Fibroblast of lung (primary cell): Measurements from ENCODE around the gene TUNAR. TPM values are rescaled to one million over a fixed set of nuclear protein-coding genes. Genes with fewer than 3 reads are reported as not detected.

ENCODE experiments used
- DNase-seq, 2 donors: peaks; one replicate each; pipeline versions ENCODE4 v3.0.0 to v3.0.0-alpha.2; 2010; ENCODE audit warnings: low read depth in 2 of 2
- H2AFZ ChIP-seq: 2 replicates; pipeline ENCODE4 v1.5.1; 2012; ENCODE audit warnings: low read length, control low read depth, inconsistent platforms
- H3K27ac ChIP-seq: 2 replicates; pipeline ENCODE4 v1.5.1; 2011; ENCODE audit warnings: low read length, control low read depth; ENCODE audit not compliant: insufficient read depth
- H3K27me3 ChIP-seq: 2 replicates; pipeline ENCODE4 v1.5.1; 2011; ENCODE audit warnings: mild to moderate bottlenecking, low read length; ENCODE audit not compliant: control insufficient read depth, insufficient read depth
- H3K36me3 ChIP-seq: 2 replicates; pipeline ENCODE4 v1.5.1; 2011; ENCODE audit warnings: low read length; ENCODE audit not compliant: control insufficient read depth, insufficient read depth
- H3K4me1 ChIP-seq: 2 replicates; pipeline ENCODE4 v1.5.1; 2011; ENCODE audit warnings: low read length; ENCODE audit not compliant: control insufficient read depth, insufficient read depth; ENCODE audit errors: extremely low read depth
- H3K4me2 ChIP-seq: 2 replicates; pipeline ENCODE4 v1.5.1; 2011; ENCODE audit warnings: low read length, control low read depth; ENCODE audit not compliant: insufficient read depth; ENCODE audit errors: extremely low read depth
- H3K4me3 ChIP-seq, 4 experiments: fragments of 200-600 bp in 1 of 4; sonication (generic) in 1 of 4; replicated peaks in 1 of 4; 2 replicates each; pipeline ENCODE4 v1.5.1; 2011 to 2016; ENCODE audit warnings: low read length in 4 of 4, low read depth in 3 of 4, mild to moderate bottlenecking in 3 of 4, control low read depth in 2 of 4, inconsistent platforms in 1 of 4, mixed read lengths in 1 of 4; ENCODE audit not compliant: insufficient read depth in 1 of 4; ENCODE audit errors: control extremely low read depth in 1 of 4
- H3K79me2 ChIP-seq: 2 replicates; pipeline ENCODE4 v1.5.1; 2012; ENCODE audit warnings: mild to moderate bottlenecking, low read length, inconsistent platforms; ENCODE audit not compliant: control insufficient read depth, insufficient read depth
- H3K9ac ChIP-seq: 2 replicates; pipeline ENCODE4 v1.5.1; 2011; ENCODE audit warnings: mild to moderate bottlenecking, low read length, control low read depth; ENCODE audit not compliant: insufficient read depth
- H3K9me3 ChIP-seq: 2 replicates; pipeline ENCODE4 v1.5.1; 2012; ENCODE audit warnings: low read depth, low read length; ENCODE audit not compliant: control insufficient read depth, insufficient read depth
- H4K20me1 ChIP-seq: 2 replicates; pipeline ENCODE4 v1.5.1; 2011; ENCODE audit warnings: low read length; ENCODE audit not compliant: control insufficient read depth, insufficient read depth; ENCODE audit errors: extremely low read depth
- CTCF ChIP-seq, 2 donors: IDR thresholded peaks in 1 of 2; conservative IDR thresholded peaks in 1 of 2; 1 replicate in 1 of 2; 2 replicates in 1 of 2; pipeline ENCODE4 v1.5.1; 2011 to 2012; ENCODE audit warnings: low read length in 2 of 2, control low read depth in 1 of 2, inconsistent platforms in 1 of 2, low read depth in 1 of 2, mild to moderate bottlenecking in 1 of 2
- EZH2 ChIP-seq: IDR thresholded peaks from 2 replicates; pipeline ENCODE4 v1.5.1; 2012; ENCODE audit warnings: low read length, control low read depth, mild to moderate bottlenecking; ENCODE audit errors: missing control alignments
- polyA plus RNA-seq, 2 donors: library from polyadenylated mRNA; depleted of rRNA in 1 of 2; stranded (reverse) in 1 of 2; unstranded in 1 of 2; fragments of >200 nt; gene quantifications; 2 replicates each; pipeline ENCODE4 v1.2.1, GENCODE V29; 2011 to 2012; ENCODE audit warnings: missing spikeins in 1 of 2
- total RNA-seq: library from RNA; depleted of rRNA; stranded (reverse); fragments of >200 nt; gene quantifications from 2 replicates; pipeline ENCODE4 v1.2.1, GENCODE V29; 2014

TUNAR gene
- total and polyA plus RNA-seq, 2 donors (not counting 1 experiment from before 2014, with no cell fraction given), result not detected

GRCh38 chr14:95892142-95892541 is 15.5 kb downstream of the TUNAR start:
- no peak for DNase-seq
- Histone ChIP-seq H3K36me3 (no peaks in the 10 kb centered on the region), H2AFZ (no peak overlapping the region), H3K27me3 (no peaks in the 10 kb centered on the region), H3K9me3 (no peaks in the 10 kb centered on the region), H4K20me1 (no peaks in the 10 kb centered on the region), H3K4me1 (no peaks in the 10 kb centered on the region), H3K27ac (no peak overlapping the region), H3K4me2 (no peak overlapping the region), H3K4me3 (no peak overlapping the region), H3K79me2 (no peaks in the 10 kb centered on the region), H3K9ac (no peak overlapping the region)
- no peak for TF ChIP-seq EZH2
- no peak for TF ChIP-seq CTCF (conservative IDR thresholded peaks at IDR 0.05 in 1 of 2, IDR thresholded peaks at IDR 0.05 in 1 of 2; ENCODE audit: low read depth in 1 of 2, low read length in 2 of 2)

DNA sequence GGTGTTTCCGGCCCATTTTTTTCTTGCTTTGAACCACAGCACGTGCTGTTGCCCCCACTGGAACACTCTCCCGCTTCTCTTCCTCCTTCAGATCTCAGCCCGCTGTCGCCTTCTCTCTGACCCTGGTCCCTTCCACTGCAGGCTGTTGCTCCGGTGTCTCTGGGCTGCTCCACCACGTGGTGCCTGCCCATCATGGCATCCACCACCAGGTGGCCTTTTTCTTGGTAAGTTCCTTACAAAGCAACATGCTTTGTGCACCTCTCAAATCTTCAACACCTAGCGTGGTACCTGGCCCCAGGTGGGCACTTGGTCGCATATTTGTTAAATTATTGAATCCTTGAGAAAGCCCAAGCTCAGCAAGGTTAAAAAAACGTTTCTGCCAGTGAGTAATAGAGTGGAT is 19.1 kb downstream of the TUNAR start:
- Histone ChIP-seq H3K9ac (no peak overlapping the region), H3K36me3 (no peaks in the 10 kb centered on the region), H3K27ac (no peak overlapping the region), H3K4me1 (no peaks in the 10 kb centered on the region), H2AFZ (no peak overlapping the region), H3K27me3 (no peaks in the 10 kb centered on the region), H3K9me3 (no peaks in the 10 kb centered on the region), H3K4me2 (no peak overlapping the region), H3K4me3 (no peak overlapping the region), H4K20me1 (no peaks in the 10 kb centered on the region), H3K79me2 (no peaks in the 10 kb centered on the region)
- DNase-seq, result no peak
- TF ChIP-seq CTCF (conservative IDR thresholded peaks at IDR 0.05 in 1 of 2, IDR thresholded peaks at IDR 0.05 in 1 of 2; ENCODE audit: low read depth in 1 of 2, low read length in 2 of 2) (no peak), EZH2 (no peak)

DNA sequence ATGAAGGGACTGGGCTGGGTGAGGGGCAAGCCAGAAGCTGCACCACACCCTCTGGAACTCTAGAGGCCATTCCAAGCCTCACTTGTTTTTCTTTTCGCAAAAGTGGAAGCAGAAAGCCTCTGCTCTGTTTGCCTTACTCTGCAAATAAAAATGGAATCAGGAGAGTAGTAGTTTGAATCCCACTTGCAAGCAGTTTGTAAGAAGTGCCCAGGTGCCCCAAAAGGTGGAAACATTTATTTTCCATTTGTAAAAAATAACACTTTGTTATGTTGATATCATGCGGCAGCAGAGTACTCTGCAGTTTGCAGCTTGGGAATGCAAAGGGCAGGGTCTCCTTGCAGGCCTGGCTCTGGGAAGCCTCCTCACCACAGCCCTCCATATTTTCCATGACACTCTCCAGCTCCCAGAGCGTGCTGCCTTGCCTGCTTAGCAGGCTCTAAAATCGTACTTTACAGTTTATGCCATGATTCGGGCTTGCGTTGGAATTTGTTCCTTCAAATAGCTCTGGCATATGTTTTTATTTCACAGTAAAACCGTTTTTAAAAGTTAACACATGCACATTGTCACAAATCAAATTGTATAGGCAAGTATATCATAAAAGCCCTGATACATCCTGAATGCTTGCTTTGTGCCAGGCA is 20.0 kb downstream of the TUNAR start:
- H3K9ac ChIP-seq, result no peak overlapping the region
- H3K9me3 ChIP-seq, result no peaks in the 10 kb centered on the region
- H3K4me2 ChIP-seq, result no peak overlapping the region
- no peaks in the 10 kb centered on the region for H3K79me2 ChIP-seq
- H4K20me1 ChIP-seq, result no peaks in the 10 kb centered on the region
- no peak overlapping the region for H2AFZ ChIP-seq
- H3K27me3 ChIP-seq, result no peaks in the 10 kb centered on the region
- H3K36me3 ChIP-seq, result no peaks in the 10 kb centered on the region
- H3K4me1 ChIP-seq, result no peaks in the 10 kb centered on the region
- no peak overlapping the region for H3K4me3 ChIP-seq
- no peak for DNase-seq
- no peak for TF ChIP-seq EZH2
- no peak for TF ChIP-seq CTCF (conservative IDR thresholded peaks at IDR 0.05 in 1 of 2, IDR thresholded peaks at IDR 0.05 in 1 of 2; ENCODE audit: low read depth in 1 of 2, low read length in 2 of 2)
- no peak overlapping the region for H3K27ac ChIP-seq
